K562 (cell line): ENCODE data around the gene NR1D1. TPM values are rescaled to one million over a fixed set of nuclear protein-coding genes. Genes with fewer than 3 reads are reported as not detected.

Experiments used
- BDP1 ChIP-seq: IDR thresholded peaks from 3 replicates; pipeline ENCODE4 v1.6.1; 2011; ENCODE audit not compliant: insufficient read length, insufficient read depth
- CBFA2T2 ChIP-seq: fragments of 450-650 bp; conservative IDR thresholded peaks from 2 replicates; pipeline ENCODE4 v1.6.1; 2017; ENCODE audit warnings: mild to moderate bottlenecking
- CBX8 ChIP-seq: fragments of 200-600 bp; sonication (generic); IDR thresholded peaks from 2 replicates; pipeline ENCODE4 v1.6.1; 2012; ENCODE audit warnings: borderline replicate concordance, mixed run types, low read depth, mild to moderate bottlenecking, moderate library complexity, mixed read lengths, low read length, control low read depth, inconsistent platforms; ENCODE audit not compliant: poor library complexity, severe bottlenecking; ENCODE audit errors: extremely low read depth
- CC2D1A ChIP-seq: fragments of 450-650 bp; IDR thresholded peaks from 2 replicates; pipeline ENCODE4 v1.6.1; 2017; ENCODE audit warnings: mild to moderate bottlenecking
- HNRNPUL1 ChIP-seq: fragments of 200-400 bp; formaldehyde crosslinking; IDR thresholded peaks from 2 replicates; pipeline ENCODE4 v1.6.1; 2017; ENCODE audit warnings: low read length
- MEIS2 ChIP-seq: fragments of 450-650 bp; IDR thresholded peaks from 2 replicates; pipeline ENCODE4 v1.6.1; 2014; ENCODE audit warnings: mild to moderate bottlenecking; ENCODE audit not compliant: partially characterized antibody
- PHF8 ChIP-seq: fragments of 200-600 bp; sonication (generic); IDR thresholded peaks from 2 replicates; pipeline ENCODE4 v1.6.1; 2012; ENCODE audit warnings: mixed run types, mild to moderate bottlenecking, inconsistent platforms, low read length, moderate library complexity, borderline replicate concordance
- POLR3A ChIP-seq: IDR thresholded peaks from 2 replicates; pipeline ENCODE4 v1.6.1; 2011; ENCODE audit warnings: borderline replicate concordance, mild to moderate bottlenecking, moderate library complexity; ENCODE audit not compliant: insufficient read length, insufficient read depth; ENCODE audit errors: extremely low read depth
- PYGO2 ChIP-seq: fragments of 450-650 bp; IDR thresholded peaks from 2 replicates; pipeline ENCODE4 v1.6.1; 2016; ENCODE audit warnings: mild to moderate bottlenecking, missing genetic modification characterization, moderate library complexity, missing compliant biosample characterization
- RAD51 ChIP-seq: fragments of 450-650 bp; IDR thresholded peaks from 2 replicates; pipeline ENCODE4 v1.7.1; 2016; ENCODE audit warnings: low read depth, mild to moderate bottlenecking, borderline replicate concordance
- REST ChIP-seq, 2 experiments: fragments of 450-650 bp; formaldehyde crosslinking in 1 of 2; IDR thresholded peaks; 2 replicates each; pipeline versions ENCODE4 v1.4.0 to v1.6.1; 2014 to 2020; ENCODE audit warnings: mild to moderate bottlenecking in 2 of 2, borderline replicate concordance in 1 of 2, low read depth in 1 of 2
- SNIP1 ChIP-seq: fragments of 450-650 bp; IDR thresholded peaks from 2 replicates; pipeline ENCODE4 v1.7.1; 2017; ENCODE audit warnings: low read depth, mild to moderate bottlenecking
- SOX6 ChIP-seq: fragments of 450-650 bp; IDR thresholded peaks from 2 replicates; pipeline ENCODE4 v1.6.1; 2014; ENCODE audit warnings: mild to moderate bottlenecking
- ZBTB34 ChIP-seq: fragments of 250-450 bp; sonication (Bioruptor Pico); IDR thresholded peaks from 2 replicates; pipeline ENCODE4 v1.8.0; 2021; ENCODE audit warnings: mild to moderate bottlenecking, moderate library complexity
- ZBTB7A ChIP-seq: IDR thresholded peaks from 2 replicates; pipeline ENCODE4 v1.6.1; 2011; ENCODE audit warnings: low read depth, mild to moderate bottlenecking, low read length, moderate library complexity, borderline replicate concordance; ENCODE audit not compliant: control insufficient read depth
- ZKSCAN8 ChIP-seq: fragments of 200-800 bp; sonication (Bioruptor generic); IDR thresholded peaks from 2 replicates; pipeline ENCODE4 v1.6.1; 2016; ENCODE audit warnings: missing genetic modification characterization, missing compliant biosample characterization
- ZNF282 ChIP-seq: sonication (generic); formaldehyde crosslinking; IDR thresholded peaks from 2 replicates; pipeline ENCODE4 v1.8.1; 2023; ENCODE audit warnings: missing genetic modification reagents
- ZNF324 ChIP-seq: fragments of 250-450 bp; sonication (Bioruptor Pico); IDR thresholded peaks from 2 replicates; pipeline ENCODE4 v1.4.0; 2020; ENCODE audit warnings: mild to moderate bottlenecking
- ZNF584 ChIP-seq: fragments of 200-800 bp; sonication (Bioruptor generic); IDR thresholded peaks from 2 replicates; pipeline ENCODE4 v1.6.1; 2016; ENCODE audit warnings: low read depth, mild to moderate bottlenecking, missing genetic modification characterization, missing compliant biosample characterization
- polyA plus RNA-seq, 8 experiments: library from polyadenylated mRNA; depleted of rRNA in 4 of 8; stranded (reverse) in 5 of 8; unstranded in 3 of 8; fragments of >200 nt; fragmentation: Nextera tagmentation in 2 of 8; fragmentation: Illumina TruSeq in 1 of 8; extraction: Ambion mirVana in 2 of 8; extraction: Trizol in 1 of 8; gene quantifications; 2 replicates each; pipeline versions ENCODE4 v1.2.1 to v1.2.3, GENCODE V29; 2011 to 2014; ENCODE audit warnings: inconsistent platforms in 1 of 8, missing spikeins in 1 of 8
- total RNA-seq, 7 experiments: library from RNA; depleted of rRNA in 6 of 7; stranded (reverse); fragments of >200 nt in 6 of 7; fragmentation: Illumina TruSeq in 2 of 7; extraction: Trizol in 2 of 7; gene quantifications; 2 replicates each; pipeline versions ENCODE4 v1.2.1 to v1.2.3, GENCODE V29; 2011 to 2021; ENCODE audit warnings: low replicate concordance in 1 of 7

NR1D1 gene
- total and polyA plus RNA-seq, 9 of the 15 experiments (the other 6 are each of a cell fraction or from before 2014, with no cell fraction given) = 0.25 to 7.7 (median 0.65) TPM

- peak; percentile 61 for TF ChIP-seq CBFA2T2
- TF ChIP-seq SNIP1 = no peak
- no peak for TF ChIP-seq CC2D1A
- no peak for TF ChIP-seq ZNF324 (CRISPR knock-in tag)
- TF ChIP-seq ZNF584 = no peak
- peak; percentile 47 for TF ChIP-seq REST (IDR thresholded peaks at IDR 0.05; ENCODE audit: borderline replicate concordance)
- TF ChIP-seq REST (CRISPR knock-in tag; IDR thresholded peaks at IDR 0.05; ENCODE audit: low read depth) = no peak
- no peak for TF ChIP-seq ZKSCAN8
- TF ChIP-seq ZBTB34 (CRISPR knock-in tag) = no peak
- TF ChIP-seq POLR3A = no peak
- no peak for TF ChIP-seq ZBTB7A
- TF ChIP-seq SOX6 = peak; percentile 75
- TF ChIP-seq PHF8 = peak; percentile 51; the same call in 1 of the 2 replicates
- no peak for TF ChIP-seq CBX8
- no peak for TF ChIP-seq BDP1
- no peak for TF ChIP-seq PYGO2
- TF ChIP-seq ZNF282 (CRISPR knock-in tag) = no peak
- peak; percentile 92 for TF ChIP-seq RAD51
- no peak for TF ChIP-seq HNRNPUL1
- peak; percentile 86 for TF ChIP-seq MEIS2
Observed at GRCh38 chr17:40100669-40101366, 429 bp upstream of the NR1D1 start (continued).
